ENCODE measurements around the gene CD47. TPM values are rescaled to one million over a fixed set of nuclear protein-coding genes. Genes with fewer than 3 reads are reported as not detected.
A peak's percentile ranks its signal among the peaks of the same experiment; 100 is the strongest.

Gene CD47
- total RNA-seq, 1 donor from 2014 or later, result 46.2 TPM

DNA sequence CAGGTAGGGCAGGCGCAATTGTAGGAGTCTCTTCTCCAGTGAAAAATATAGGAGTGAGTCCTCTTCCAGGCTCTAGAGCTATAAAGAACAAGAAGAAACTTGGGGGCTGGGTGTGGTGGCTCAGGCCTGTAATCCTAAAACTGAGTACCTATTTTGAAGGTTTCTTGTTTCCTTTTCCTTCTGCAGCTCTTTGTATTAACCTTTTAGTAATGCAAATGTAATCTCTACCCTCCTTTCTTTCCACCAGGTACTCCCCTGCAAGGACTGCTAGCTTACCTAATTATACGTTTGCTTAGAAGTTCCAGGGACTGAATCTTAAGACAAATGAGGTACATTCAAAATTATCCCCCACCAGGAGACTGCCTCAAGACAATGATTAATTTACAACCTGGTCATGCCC is 75.9 kb downstream of the CD47 start:
- DNase-seq (ENCODE audit: low read depth, low spot score), result no peak

- no peak for DNase-seq (ENCODE audit: low read depth, low spot score)
These were observed 77.4 kb downstream of the CD47 start for GRCh38 chr3:108013141-108014055.

- no peak for DNase-seq (ENCODE audit: low read depth, low spot score)
These were observed 78.5 kb downstream of the CD47 start for GRCh38 chr3:108012304-108012703.

DNA sequence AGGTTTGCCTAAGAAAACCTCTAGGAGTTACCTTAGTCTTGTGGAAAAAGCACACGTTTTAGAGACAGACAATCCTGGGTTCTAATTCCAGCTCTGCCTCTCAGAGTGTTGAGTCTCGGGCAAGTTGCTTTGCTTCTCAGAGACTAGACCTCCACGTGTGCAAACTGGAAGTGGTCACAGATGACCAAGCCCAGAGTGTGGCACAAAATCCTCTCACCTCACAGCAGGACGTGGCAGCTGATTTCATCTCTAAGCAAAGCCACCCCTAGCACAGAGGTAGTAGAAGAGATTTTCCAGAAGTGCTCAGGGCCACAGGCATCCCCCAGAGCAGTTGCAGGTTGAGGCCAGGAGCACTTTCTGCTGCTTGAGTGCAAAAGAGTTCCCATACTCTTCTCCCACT is 79.2 kb downstream of the CD47 start:
- no peak for DNase-seq (ENCODE audit: low read depth, low spot score)

- DNase-seq (ENCODE audit: low read depth, low spot score), result no peak
These were observed 81.7 kb downstream of the CD47 start for GRCh38 chr3:108008931-108009639.

GRCh38 chr3:108008106-108008505 is 82.7 kb downstream of the CD47 start:
- no peak for DNase-seq (ENCODE audit: low read depth, low spot score)

DNA sequence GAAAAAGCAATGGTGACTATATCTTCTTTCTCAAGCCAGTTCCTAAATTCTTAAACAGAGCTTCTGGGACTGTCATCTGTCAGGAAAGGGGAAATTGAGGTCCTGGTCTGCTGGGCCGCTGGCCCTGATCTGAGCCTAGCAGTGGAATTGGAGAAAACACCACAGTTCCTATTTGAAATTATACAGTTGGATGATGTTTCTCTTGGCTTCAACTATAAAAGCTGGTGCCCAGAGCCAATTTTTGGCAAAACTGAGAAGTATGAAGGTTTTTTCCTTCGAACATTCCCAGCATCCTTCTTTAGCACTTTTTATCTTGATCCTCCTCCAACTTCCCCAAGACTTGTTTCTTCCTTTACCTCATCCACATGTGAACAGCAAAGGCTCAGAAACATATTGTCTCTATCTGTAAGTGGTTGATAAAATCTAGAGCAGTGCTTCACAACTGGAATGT is 83.9 kb downstream of the CD47 start:
- no peak for DNase-seq (ENCODE audit: low read depth, low spot score)

DNA sequence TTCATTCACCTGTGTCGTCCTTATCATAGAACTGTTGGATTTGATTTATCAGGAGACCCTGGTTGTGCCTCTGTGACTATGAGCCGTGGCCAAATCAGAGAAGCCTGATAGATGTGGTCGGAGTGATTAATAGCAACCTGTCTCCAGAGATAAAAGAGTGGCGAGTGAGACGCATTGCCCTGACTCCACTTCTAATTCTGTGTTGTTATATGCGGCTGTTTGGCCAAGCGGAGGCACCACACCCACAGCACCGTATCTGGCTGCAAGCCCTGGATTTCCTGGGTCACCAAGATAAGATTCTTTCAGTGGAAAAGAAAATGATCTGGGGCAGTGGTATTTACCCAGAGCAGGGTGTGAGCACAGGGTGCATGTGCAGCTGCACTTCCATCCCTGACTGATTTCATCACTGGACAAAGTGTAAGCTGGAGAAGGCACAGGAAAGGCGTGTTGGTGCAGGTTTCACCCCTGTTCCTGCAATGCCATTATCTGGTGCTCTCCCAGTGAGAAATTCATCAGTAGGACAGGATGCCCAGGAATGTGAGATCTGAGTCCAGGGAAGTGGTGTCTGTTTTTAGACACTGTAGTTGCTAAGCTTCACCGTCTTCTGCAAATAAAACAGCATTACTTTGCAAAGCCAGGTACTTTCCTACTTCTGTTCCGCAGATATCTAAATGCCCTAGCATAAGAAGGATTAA is 84.6 kb downstream of the CD47 start:
- DNase-seq (ENCODE audit: low read depth, low spot score), result peak; percentile 56

GRCh38 chr3:108004647-108005046 is 86.2 kb downstream of the CD47 start:
- DNase-seq (ENCODE audit: low read depth, low spot score), result no peak

GRCh38 chr3:108001457-108001856 is 89.4 kb downstream of the CD47 start:
- DNase-seq (ENCODE audit: low read depth, low spot score), result no peak

GRCh38 chr3:107999215-107999775 is 91.5 kb downstream of the CD47 start:
- DNase-seq (ENCODE audit: low read depth, low spot score), result no peak

DNA sequence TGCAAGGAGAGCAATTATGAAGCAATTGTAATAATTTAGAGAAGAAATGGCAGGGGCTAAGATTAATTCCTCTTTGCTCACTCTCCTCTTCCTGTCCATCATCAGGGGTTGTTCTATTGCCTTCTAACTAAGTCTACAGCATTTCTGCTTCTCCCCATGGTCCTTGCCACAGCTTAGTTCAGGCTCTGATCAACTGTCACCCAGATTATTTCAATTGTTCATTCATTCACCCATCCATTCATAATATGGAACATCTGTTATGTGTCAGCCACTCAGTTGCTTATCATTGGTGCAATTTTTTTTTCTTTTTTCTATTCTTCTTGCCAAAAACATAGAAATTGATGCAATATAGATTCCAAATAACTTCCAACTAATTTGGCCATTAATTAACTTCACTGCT is 93.2 kb downstream of the CD47 start:
- no peak for DNase-seq (ENCODE audit: low read depth, low spot score)

GRCh38 chr3:107995823-107996222 is 95.0 kb downstream of the CD47 start:
- DNase-seq (ENCODE audit: low read depth, low spot score), result no peak

- no peak for DNase-seq (ENCODE audit: low read depth, low spot score)
These were observed 95.7 kb downstream of the CD47 start for GRCh38 chr3:107994956-107995715.

- no peak for DNase-seq (ENCODE audit: low read depth, low spot score)
These were observed 96.7 kb downstream of the CD47 start for GRCh38 chr3:107994181-107994580.

GRCh38 chr3:107993771-107994170 is 97.1 kb downstream of the CD47 start:
- DNase-seq (ENCODE audit: low read depth, low spot score), result no peak

Other genes with a start within 250 kb of the CD47 start
- 41.7 and 53.7 TPM in 2 replicates for gene IFT57, start 131.4 kb upstream of the CD47 start, total RNA-seq
- gene HHLA2, start 205.5 kb upstream of the CD47 start, total RNA-seq, result not detected in 2 replicates